HCT116 (cell line): Measurements from ENCODE around the gene NME9. TPM values are rescaled to one million over a fixed set of nuclear protein-coding genes. Genes with fewer than 3 reads are reported as not detected.

Source experiments
- ATAC-seq: fragments of 200-7000 bp; cut with Tn5 transposase; 2 replicates; pipeline ENCODE4 v1.9.1; 2020; ENCODE audit warnings: mild to moderate bottlenecking, moderate library complexity
- BruUV-seq: library from RNA; stranded (reverse); fragments of 400-500 nt; replicated peaks from 2 replicates; lab custom pipeline; 2021; lab: Mats Ljungman, UMichigan
- CTCF ChIA-PET: fragments of 300-600 bp; sonication (Branson Sonifier 250); formaldehyde crosslinking; loops from one replicate; lab custom pipeline; 2021; ENCODE audit warnings: antibody characterized with exemption; lab: Charles Lee
- POLR2A ChIA-PET: fragments of 300-600, 350-600 bp; sonication (Branson Sonifier 250); formaldehyde crosslinking; loops from one replicate; lab custom pipeline; 2021; ENCODE audit warnings: antibody characterized with exemption; lab: Charles Lee
- RAD21 ChIA-PET, 2 experiments: fragments of 300-600 bp; sonication (Branson Sonifier 250); formaldehyde crosslinking; loops; one replicate each; lab custom pipeline; 2023; ENCODE audit warnings: low total read pairs in 2 of 2; ENCODE audit not compliant: uncharacterized antibody in 2 of 2, unreplicated experiment in 2 of 2, low non-redundant PET in 1 of 2; lab: Charles Lee
- DNase-seq: peaks from one replicate; pipeline ENCODE4 v3.0.0-alpha.2; 2010; ENCODE audit warnings: low read depth, low spot score
- H2AFZ ChIP-seq: fragments of 200-600 bp; shearing (Covaris generic), sonication (generic); 2 replicates; pipeline ENCODE4 v1.6.1; 2017; ENCODE audit warnings: low read depth, mixed run types, mixed read lengths, antibody characterized with exemption, low read length; ENCODE audit not compliant: poor library complexity, severe bottlenecking
- H3K27ac ChIP-seq: 2 replicates; pipeline ENCODE4 v1.5.1; 2012; ENCODE audit warnings: low read depth, low read length
- H3K27me3 ChIP-seq: fragments of 200-600 bp; sonication (generic); 2 replicates; pipeline ENCODE4 v1.6.1; 2016; ENCODE audit warnings: mixed run types, low read length, mixed read lengths; ENCODE audit not compliant: insufficient read depth
- H3K36me3 ChIP-seq, 2 experiments: fragments of 200-500 bp in 1 of 2; fragments of 200-600 bp in 1 of 2; sonication (Bioruptor generic) in 1 of 2; sonication (generic) in 1 of 2; 2 replicates each; pipeline versions ENCODE4 v1.5.1 to v1.6.1; 2014 to 2016; ENCODE audit warnings: low read length in 2 of 2, inconsistent platforms in 1 of 2, mixed read lengths in 1 of 2, mixed run types in 1 of 2; ENCODE audit not compliant: insufficient read depth in 2 of 2, control insufficient read depth in 1 of 2
- H3K4me1 ChIP-seq, 2 experiments: fragments of 200-600 bp in 1 of 2; sonication (generic) in 1 of 2; 2 replicates each; pipeline versions ENCODE4 v1.5.1 to v1.6.1; 2012 to 2017; ENCODE audit warnings: low read length in 2 of 2, inconsistent platforms in 1 of 2, mild to moderate bottlenecking in 1 of 2, mixed read lengths in 1 of 2, mixed run types in 1 of 2, moderate library complexity in 1 of 2; ENCODE audit not compliant: insufficient read depth in 2 of 2, control insufficient read depth in 1 of 2
- H3K4me2 ChIP-seq: fragments of 200-600 bp; sonication (generic); 2 replicates; pipeline ENCODE4 v1.6.1; 2017; ENCODE audit warnings: mixed run types, low read length, mixed read lengths
- H3K4me3 ChIP-seq, 2 experiments: fragments of 200-600 bp in 1 of 2; sonication (generic) in 1 of 2; replicated peaks in 1 of 2; 2 replicates each; pipeline ENCODE4 v1.5.1; 2011 to 2016; ENCODE audit warnings: low read length in 2 of 2, control low read depth in 1 of 2, low read depth in 1 of 2, mild to moderate bottlenecking in 1 of 2, mixed read lengths in 1 of 2, mixed run types in 1 of 2
- H3K79me2 ChIP-seq: fragments of 200-600 bp; sonication (generic); 2 replicates; pipeline ENCODE4 v1.6.1; 2017; ENCODE audit warnings: mild to moderate bottlenecking, mixed run types, low read length, moderate library complexity, mixed read lengths; ENCODE audit not compliant: insufficient read depth
- H3K9ac ChIP-seq: fragments of 200-600 bp; sonication (generic); 2 replicates; pipeline ENCODE4 v1.6.1; 2016; ENCODE audit warnings: low read length, mixed read lengths
- H3K9me2 ChIP-seq: fragments of 200-600 bp; sonication (generic), shearing (Covaris generic); 2 replicates; pipeline ENCODE4 v1.6.1; 2017; ENCODE audit warnings: mixed run types, mild to moderate bottlenecking, moderate library complexity; ENCODE audit not compliant: insufficient read depth
- H3K9me3 ChIP-seq, 2 experiments: fragments of 200-500 bp in 1 of 2; fragments of 200-600 bp in 1 of 2; sonication (Bioruptor generic) in 1 of 2; sonication (generic) in 1 of 2; 2 replicates each; pipeline ENCODE4 v1.6.1; 2014 to 2017; ENCODE audit warnings: low read length in 2 of 2, mixed read lengths in 2 of 2, inconsistent platforms in 1 of 2, low read depth in 1 of 2, mild to moderate bottlenecking in 1 of 2, mixed run types in 1 of 2, moderate library complexity in 1 of 2; ENCODE audit not compliant: control insufficient read depth in 1 of 2, insufficient read depth in 1 of 2
- H4K20me1 ChIP-seq: fragments of 200-600 bp; sonication (generic), shearing (Covaris generic); 2 replicates; pipeline ENCODE4 v1.6.1; 2017; ENCODE audit warnings: mixed run types, mild to moderate bottlenecking, moderate library complexity; ENCODE audit not compliant: insufficient read depth
- CEBPB ChIP-seq: IDR thresholded peaks from 2 replicates; pipeline ENCODE4 v1.6.1; 2012; ENCODE audit warnings: low read depth
- EGR1 ChIP-seq: IDR thresholded peaks from 2 replicates; pipeline ENCODE4 v1.6.1; 2012; ENCODE audit warnings: low read depth
- ELF1 ChIP-seq: IDR thresholded peaks from 2 replicates; pipeline ENCODE4 v1.6.1; 2012; ENCODE audit warnings: low read depth, borderline replicate concordance
- EZH2 ChIP-seq: fragments of 200-600 bp; sonication (generic); IDR thresholded peaks from 2 replicates; pipeline ENCODE4 v1.6.1; 2017; ENCODE audit warnings: antibody characterized with exemption, mixed run types
- EZH2phosphoT487 ChIP-seq: fragments of 200-600 bp; IDR thresholded peaks from 2 replicates; pipeline ENCODE4 v1.6.1; 2018; ENCODE audit warnings: antibody characterized with exemption, borderline replicate concordance
- FOSL1 ChIP-seq: IDR thresholded peaks from 2 replicates; pipeline ENCODE4 v1.6.1; 2012; ENCODE audit warnings: low read depth
- JUND ChIP-seq: IDR thresholded peaks from 2 replicates; pipeline ENCODE4 v1.6.1; 2012
- POLR2A ChIP-seq: IDR thresholded peaks from 2 replicates; pipeline ENCODE4 v1.7.0; 2011; ENCODE audit warnings: borderline replicate concordance; ENCODE audit not compliant: insufficient read depth, insufficient read length; ENCODE audit errors: extremely low read depth
- RAD21 ChIP-seq: IDR thresholded peaks from 2 replicates; pipeline ENCODE4 v1.6.1; 2012; ENCODE audit warnings: low read depth, mild to moderate bottlenecking
- SIN3A ChIP-seq: IDR thresholded peaks from 2 replicates; pipeline ENCODE4 v1.6.1; 2012; ENCODE audit warnings: low read depth
- SRF ChIP-seq: IDR thresholded peaks from 2 replicates; pipeline ENCODE4 v1.6.1; 2012; ENCODE audit warnings: low read depth
- TCF7L2 ChIP-seq: IDR thresholded peaks from 2 replicates; pipeline ENCODE4 v1.7.0; 2011; ENCODE audit warnings: borderline replicate concordance, inconsistent platforms; ENCODE audit not compliant: insufficient read depth, insufficient read length; ENCODE audit errors: extremely low read depth
- YY1 ChIP-seq: IDR thresholded peaks from 2 replicates; pipeline ENCODE4 v1.6.1; 2011; ENCODE audit warnings: low read length, low read depth, moderate library complexity, mild to moderate bottlenecking; ENCODE audit not compliant: insufficient replicate concordance; ENCODE audit errors: extremely low read depth
- ZFX ChIP-seq: fragments of 450-650 bp; IDR thresholded peaks from 2 replicates; pipeline ENCODE4 v1.6.1; 2017
- intact Hi-C: fragments of 100-400 bp; cut with micrococcal nuclease; formaldehyde crosslinking; loops from 2 replicates; pipeline ENCODE4 v1.10.0; 2022
- total RNA-seq: library from RNA; stranded (reverse); gene quantifications from one replicate; pipeline ENCODE4 v1.2.1, GENCODE V29; 2021; ENCODE audit not compliant: unreplicated experiment
- TF ChIP-seq, protein P1 (sequence below): IDR thresholded peaks from 2 replicates; pipeline ENCODE4 v1.6.1; 2012

Gene NME9
- total RNA-seq, 1 experiment from 2014 or later = 0.79 TPM

DNA sequence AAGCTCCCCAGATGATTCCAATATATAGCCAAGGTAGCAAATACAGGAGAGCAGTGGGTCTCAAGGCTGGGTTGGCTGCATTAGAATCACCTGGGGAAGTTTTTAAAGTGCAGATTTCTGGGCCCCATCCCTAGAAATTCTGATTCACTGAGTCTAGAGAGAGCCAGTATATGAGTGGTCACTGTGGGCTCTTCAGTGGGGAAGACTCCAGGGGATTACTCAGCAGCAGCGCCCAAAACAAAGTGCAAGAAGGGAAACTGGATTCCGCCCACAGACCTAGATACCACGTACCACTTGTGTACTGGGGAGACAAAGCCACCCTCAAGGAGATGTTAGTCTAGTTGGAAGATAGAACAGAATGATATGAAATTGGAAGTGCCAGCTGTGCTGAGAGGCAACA lies 40.0 kb downstream of the NME9 start:
- no TSS peak for BruUV-seq
- Histone ChIP-seq H3K4me2 (no peak overlapping the region), H2AFZ (no peak overlapping the region)
- no peak for TF ChIP-seq ELF1
- TF ChIP-seq EGR1 = no peak
- no peak for TF ChIP-seq SRF
- TF ChIP-seq, all 23 proteins: peak for 0
- RAD21 ChIA-PET = no interaction called here
- H3K36me3 ChIP-seq = peaks cover 8 to 9% of the 10 kb centered on the region in 2 experiments; a peak in 3 of 4 replicates
- POLR2A ChIA-PET = no interaction called here
- ATAC-seq (no peak), DNase-seq (no peak)
- no peaks in the 10 kb centered on the region for H3K9me3 ChIP-seq
- no peak overlapping the region for H3K27ac ChIP-seq
- no peaks in the 10 kb centered on the region for H3K9me2 ChIP-seq
- H4K20me1 ChIP-seq = no peaks in the 10 kb centered on the region
- H3K9ac ChIP-seq = no peak overlapping the region
- H3K79me2 ChIP-seq = no peaks in the 10 kb centered on the region
- intact Hi-C loops = no loop called here
- CTCF ChIA-PET = no interaction called here
- no peaks in the 10 kb centered on the region for H3K4me1 ChIP-seq
- no peak overlapping the region for H3K4me3 ChIP-seq
- H3K27me3 ChIP-seq = no peaks in the 10 kb centered on the region

DNA sequence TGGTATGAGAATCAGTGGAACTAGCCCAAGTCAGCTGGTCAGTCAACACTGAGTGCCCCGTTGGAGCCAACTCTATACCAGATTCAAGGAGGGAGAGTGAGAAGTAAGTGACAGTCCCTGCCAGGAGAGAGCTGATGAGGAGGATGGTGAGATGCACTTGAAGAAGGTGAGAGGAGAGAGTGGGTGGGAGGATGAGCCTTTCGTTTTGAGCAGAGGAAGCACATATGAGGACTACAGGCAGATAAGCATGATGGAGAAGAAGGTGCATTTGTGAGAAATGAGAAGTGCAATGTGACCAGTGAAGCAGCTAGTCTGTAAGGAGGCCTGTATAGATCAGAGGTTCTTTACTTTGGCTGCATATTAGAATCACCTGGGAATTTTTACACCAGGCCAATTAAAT lies 40.4 kb downstream of the NME9 start:
- H3K36me3 ChIP-seq = peaks cover 8 to 9% of the 10 kb centered on the region in 2 experiments; a peak in 3 of 4 replicates
- RAD21 ChIA-PET = no interaction called here
- POLR2A ChIA-PET = no interaction called here
- no peaks in the 10 kb centered on the region for H4K20me1 ChIP-seq
- no peaks in the 10 kb centered on the region for H3K4me1 ChIP-seq
- no peak for DNase-seq
- BruUV-seq = no TSS peak
- no peaks in the 10 kb centered on the region for H3K79me2 ChIP-seq
- intact Hi-C loops = no loop called here
- H3K27ac ChIP-seq = no peak overlapping the region
- no peak overlapping the region for H3K9ac ChIP-seq
- H3K27me3 ChIP-seq = no peaks in the 10 kb centered on the region
- no peak overlapping the region for H3K4me2 ChIP-seq
- no peaks in the 10 kb centered on the region for H3K9me2 ChIP-seq
- no peak overlapping the region for H2AFZ ChIP-seq
- H3K9me3 ChIP-seq = no peaks in the 10 kb centered on the region
- TF ChIP-seq SIN3A (no peak), FOSL1 (no peak), ZFX (no peak), CEBPB (no peak), EZH2 (no peak), SRF (no peak), JUND (no peak), RAD21 (no peak), ELF1 (no peak), YY1 (no peak), POLR2A (no peak), EZH2phosphoT487 (no peak), TCF7L2 (no peak)
- TF ChIP-seq, protein P1, sequence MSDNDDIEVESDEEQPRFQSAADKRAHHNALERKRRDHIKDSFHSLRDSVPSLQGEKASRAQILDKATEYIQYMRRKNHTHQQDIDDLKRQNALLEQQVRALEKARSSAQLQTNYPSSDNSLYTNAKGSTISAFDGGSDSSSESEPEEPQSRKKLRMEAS = no peak
- TF ChIP-seq, all 23 proteins: peak for 0
- CTCF ChIA-PET = no interaction called here
- no peak overlapping the region for H3K4me3 ChIP-seq
- ATAC-seq = no peak
